GM23338 (cell line): ENCODE measurements around the gene APOB. TPM values are rescaled to one million over a fixed set of nuclear protein-coding genes. Genes with fewer than 3 reads are reported as not detected.

Source experiments
- ATAC-seq: fragments of 200-7000 bp; cut with Tn5 transposase; 3 replicates; pipeline ENCODE4 v1.9.1; 2020
- DNase-seq: peaks from one replicate; pipeline ENCODE4 v3.0.0-alpha.2; 2015; ENCODE audit warnings: low spot score
- H2AFZ ChIP-seq: fragments of 200-600 bp; sonication (generic); 2 replicates; pipeline ENCODE4 v1.8.0; 2016; ENCODE audit warnings: antibody characterized with exemption, mild to moderate bottlenecking, moderate library complexity
- H3F3A ChIP-seq: fragments of 200-600 bp; sonication (generic); replicated peaks from 2 replicates; pipeline ENCODE4 v1.8.0; 2017; ENCODE audit warnings: antibody characterized with exemption, mixed run types, low read depth
- H3K27ac ChIP-seq: fragments of 200-600 bp; sonication (generic); 2 replicates; pipeline ENCODE4 v1.6.1; 2016; ENCODE audit warnings: low read depth
- H3K27me3 ChIP-seq: fragments of 200-600 bp; sonication (generic); 2 replicates; pipeline ENCODE4 v1.8.0; 2016; ENCODE audit warnings: mild to moderate bottlenecking, mixed run types, moderate library complexity; ENCODE audit not compliant: insufficient read depth
- H3K36me3 ChIP-seq: fragments of 200-600 bp; sonication (generic); 2 replicates; pipeline ENCODE4 v1.8.0; 2016; ENCODE audit warnings: mild to moderate bottlenecking; ENCODE audit not compliant: insufficient read depth
- H3K4me1 ChIP-seq: fragments of 200-600 bp; sonication (generic); 2 replicates; pipeline ENCODE4 v1.8.0; 2016; ENCODE audit warnings: mild to moderate bottlenecking, moderate library complexity; ENCODE audit not compliant: insufficient read depth
- H3K4me2 ChIP-seq: fragments of 200-600 bp; sonication (generic); 2 replicates; pipeline ENCODE4 v1.7.1; 2017; ENCODE audit warnings: mixed run types
- H3K4me3 ChIP-seq: fragments of 200-600 bp; sonication (generic); 2 replicates; pipeline ENCODE4 v1.6.1; 2016; ENCODE audit warnings: mixed run types
- H3K79me2 ChIP-seq: fragments of 200-600 bp; sonication (generic); replicated peaks from 2 replicates; pipeline ENCODE4 v1.8.0; 2017; ENCODE audit warnings: mild to moderate bottlenecking; ENCODE audit not compliant: insufficient read depth
- H3K9me2 ChIP-seq: fragments of 200-600 bp; sonication (generic); 2 replicates; pipeline ENCODE4 v1.8.0; 2017; ENCODE audit not compliant: insufficient read depth
- H4K20me1 ChIP-seq: fragments of 200-600 bp; sonication (generic); replicated peaks from 2 replicates; pipeline ENCODE4 v1.8.0; 2017; ENCODE audit warnings: mild to moderate bottlenecking; ENCODE audit not compliant: insufficient read depth
- H3K27ac Mint-ChIP-seq: 2 replicates; pipeline ENCODE4 v1.8.0; 2020; ENCODE audit warnings: inconsistent platforms, mild to moderate bottlenecking, moderate library complexity, mixed read lengths
- H3K27me3 Mint-ChIP-seq: 3 replicates; pipeline ENCODE4 v1.8.0; 2022; ENCODE audit warnings: low read depth, mild to moderate bottlenecking, moderate library complexity, mixed read lengths, inconsistent platforms; ENCODE audit not compliant: insufficient read depth, poor library complexity
- H3K36me3 Mint-ChIP-seq: 3 replicates; pipeline ENCODE4 v1.8.0; 2021; ENCODE audit warnings: low read depth, mild to moderate bottlenecking, inconsistent platforms, moderate library complexity, mixed read lengths
- H3K4me1 Mint-ChIP-seq: 3 replicates; pipeline ENCODE4 v1.8.0; 2020; ENCODE audit warnings: mild to moderate bottlenecking, inconsistent platforms, mixed read lengths
- H3K4me3 Mint-ChIP-seq: 3 replicates; pipeline ENCODE4 v1.8.0; 2021; ENCODE audit warnings: moderate library complexity, mild to moderate bottlenecking, inconsistent platforms, mixed read lengths
- H3K9me3 Mint-ChIP-seq: 3 replicates; pipeline ENCODE4 v1.8.0; 2020; ENCODE audit warnings: moderate library complexity, mild to moderate bottlenecking, inconsistent platforms, mixed read lengths
- EZH2 ChIP-seq: fragments of 200-600 bp; sonication (generic); IDR thresholded peaks from one replicate; pipeline ENCODE4 v1.8.0; 2017; ENCODE audit warnings: antibody characterized with exemption, mild to moderate bottlenecking, low read depth; ENCODE audit not compliant: unreplicated experiment
- EZH2phosphoT487 ChIP-seq: fragments of 200-600 bp; sonication (generic); IDR thresholded peaks from one replicate; pipeline ENCODE4 v1.8.1; 2018; ENCODE audit warnings: antibody characterized with exemption; ENCODE audit not compliant: unreplicated experiment
- JUNB ChIP-seq: IDR thresholded peaks from one replicate; pipeline ENCODE4 v1.6.1; 2016; ENCODE audit warnings: antibody characterized with exemption; ENCODE audit not compliant: unreplicated experiment
- NANOG ChIP-seq: IDR thresholded peaks from 2 replicates; pipeline ENCODE4 v1.6.1; 2016; ENCODE audit warnings: antibody characterized with exemption, borderline replicate concordance
- POLR2AphosphoS5 ChIP-seq: IDR thresholded peaks from 2 replicates; pipeline ENCODE4 v1.6.1; 2016; ENCODE audit warnings: antibody characterized with exemption, low read depth
- STAT1 ChIP-seq: IDR thresholded peaks from one replicate; pipeline ENCODE4 v1.6.1; 2016; ENCODE audit warnings: antibody characterized with exemption; ENCODE audit not compliant: unreplicated experiment
- ZNF114 ChIP-seq: fragments of 250-450 bp; sonication (Bioruptor Pico); IDR thresholded peaks from 2 replicates; pipeline ENCODE4 v1.5.0; 2020; ENCODE audit warnings: mild to moderate bottlenecking, moderate library complexity
- ZNF331 ChIP-seq: fragments of 250-450 bp; sonication (Bioruptor Pico); IDR thresholded peaks from 2 replicates; pipeline ENCODE4 v1.5.0; 2020; ENCODE audit warnings: low read depth, mild to moderate bottlenecking, moderate library complexity
- polyA plus RNA-seq: library from polyadenylated mRNA; unstranded; fragments of >200 nt; fragmentation: Nextera tagmentation; extraction: Ambion mirVana; gene quantifications from 2 replicates; pipeline ENCODE4 v1.2.1, GENCODE V29; 2016
- total RNA-seq: library from RNA; depleted of rRNA; stranded (reverse); fragments of >200 nt; shearing (Covaris generic); gene quantifications from 2 replicates; pipeline ENCODE4 v1.2.3, GENCODE V29; 2014
- TF ChIP-seq, protein P1 (sequence below): fragments of 250-450 bp; sonication (Bioruptor Pico); IDR thresholded peaks from 2 replicates; pipeline ENCODE4 v1.5.0; 2020; ENCODE audit warnings: mild to moderate bottlenecking, moderate library complexity
- TF ChIP-seq, protein P2 (sequence below), 2 experiments: fragments of 200-600 bp in 1 of 2; sonication (generic) in 1 of 2; conservative IDR thresholded peaks; 2 replicates each; pipeline versions ENCODE4 v1.5.1 to v1.6.1; 2016 to 2017; ENCODE audit warnings: antibody characterized with exemption in 2 of 2, low read depth in 2 of 2, mild to moderate bottlenecking in 2 of 2, moderate library complexity in 1 of 2
- TF ChIP-seq, protein P3 (sequence below): IDR thresholded peaks from 2 replicates; pipeline ENCODE4 v1.6.1; 2016; ENCODE audit warnings: antibody characterized with exemption
- TF ChIP-seq, protein P4 (sequence below): IDR thresholded peaks from one replicate; pipeline ENCODE4 v1.6.1; 2018; ENCODE audit warnings: antibody characterized with exemption; ENCODE audit not compliant: unreplicated experiment

APOB gene
- total and polyA plus RNA-seq, 2 experiments from 2014 or later: 0.08 to 0.56 TPM

DNA sequence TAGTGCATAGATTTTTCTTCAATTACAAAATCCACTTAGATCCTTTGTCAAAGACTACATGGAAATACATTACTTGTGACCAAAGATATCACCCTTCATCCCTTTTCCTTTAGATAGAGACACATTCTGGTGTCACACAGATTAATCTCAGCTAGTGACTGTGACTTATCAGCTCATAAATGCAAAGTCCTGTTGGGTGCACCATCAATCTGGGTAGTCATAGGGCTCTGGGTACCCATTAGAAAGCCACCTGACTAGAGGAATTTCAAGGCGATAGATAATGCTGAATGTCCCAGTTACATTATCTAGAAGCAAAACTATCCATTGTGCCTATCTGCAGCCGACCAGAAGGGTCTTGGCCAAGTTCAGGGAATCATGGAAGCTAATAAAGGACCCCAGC is 2.6 kb upstream of the APOB start:
- no peak overlapping the region for H3K27ac ChIP-seq
- no peak overlapping the region; the same call in 1 of the 2 replicates for H3K4me2 ChIP-seq
- no peaks in the 10 kb centered on the region for H3F3A ChIP-seq
- H3K9me2 ChIP-seq: no peaks in the 10 kb centered on the region
- H3K27me3 ChIP-seq: peaks cover 17% of the 10 kb centered on the region
- H3K79me2 ChIP-seq: no peaks in the 10 kb centered on the region
- DNase-seq: no peak
- Mint-ChIP-seq H3K4me1 (peaks cover 32% of the 10 kb centered on the region), H3K36me3 (no peaks in the 10 kb centered on the region), H3K4me3 (no peak overlapping the region), H3K9me3 (no peaks in the 10 kb centered on the region), H3K27ac (no peak overlapping the region), H3K27me3 (peaks cover 11% of the 10 kb centered on the region)
- no peak for ATAC-seq
- H2AFZ ChIP-seq: no peak overlapping the region
- no peaks in the 10 kb centered on the region for H4K20me1 ChIP-seq
- no peak overlapping the region for H3K4me3 ChIP-seq
- H3K4me1 ChIP-seq: peaks cover 35% of the 10 kb centered on the region
- no peaks in the 10 kb centered on the region for H3K36me3 ChIP-seq
- TF ChIP-seq, protein P1, sequence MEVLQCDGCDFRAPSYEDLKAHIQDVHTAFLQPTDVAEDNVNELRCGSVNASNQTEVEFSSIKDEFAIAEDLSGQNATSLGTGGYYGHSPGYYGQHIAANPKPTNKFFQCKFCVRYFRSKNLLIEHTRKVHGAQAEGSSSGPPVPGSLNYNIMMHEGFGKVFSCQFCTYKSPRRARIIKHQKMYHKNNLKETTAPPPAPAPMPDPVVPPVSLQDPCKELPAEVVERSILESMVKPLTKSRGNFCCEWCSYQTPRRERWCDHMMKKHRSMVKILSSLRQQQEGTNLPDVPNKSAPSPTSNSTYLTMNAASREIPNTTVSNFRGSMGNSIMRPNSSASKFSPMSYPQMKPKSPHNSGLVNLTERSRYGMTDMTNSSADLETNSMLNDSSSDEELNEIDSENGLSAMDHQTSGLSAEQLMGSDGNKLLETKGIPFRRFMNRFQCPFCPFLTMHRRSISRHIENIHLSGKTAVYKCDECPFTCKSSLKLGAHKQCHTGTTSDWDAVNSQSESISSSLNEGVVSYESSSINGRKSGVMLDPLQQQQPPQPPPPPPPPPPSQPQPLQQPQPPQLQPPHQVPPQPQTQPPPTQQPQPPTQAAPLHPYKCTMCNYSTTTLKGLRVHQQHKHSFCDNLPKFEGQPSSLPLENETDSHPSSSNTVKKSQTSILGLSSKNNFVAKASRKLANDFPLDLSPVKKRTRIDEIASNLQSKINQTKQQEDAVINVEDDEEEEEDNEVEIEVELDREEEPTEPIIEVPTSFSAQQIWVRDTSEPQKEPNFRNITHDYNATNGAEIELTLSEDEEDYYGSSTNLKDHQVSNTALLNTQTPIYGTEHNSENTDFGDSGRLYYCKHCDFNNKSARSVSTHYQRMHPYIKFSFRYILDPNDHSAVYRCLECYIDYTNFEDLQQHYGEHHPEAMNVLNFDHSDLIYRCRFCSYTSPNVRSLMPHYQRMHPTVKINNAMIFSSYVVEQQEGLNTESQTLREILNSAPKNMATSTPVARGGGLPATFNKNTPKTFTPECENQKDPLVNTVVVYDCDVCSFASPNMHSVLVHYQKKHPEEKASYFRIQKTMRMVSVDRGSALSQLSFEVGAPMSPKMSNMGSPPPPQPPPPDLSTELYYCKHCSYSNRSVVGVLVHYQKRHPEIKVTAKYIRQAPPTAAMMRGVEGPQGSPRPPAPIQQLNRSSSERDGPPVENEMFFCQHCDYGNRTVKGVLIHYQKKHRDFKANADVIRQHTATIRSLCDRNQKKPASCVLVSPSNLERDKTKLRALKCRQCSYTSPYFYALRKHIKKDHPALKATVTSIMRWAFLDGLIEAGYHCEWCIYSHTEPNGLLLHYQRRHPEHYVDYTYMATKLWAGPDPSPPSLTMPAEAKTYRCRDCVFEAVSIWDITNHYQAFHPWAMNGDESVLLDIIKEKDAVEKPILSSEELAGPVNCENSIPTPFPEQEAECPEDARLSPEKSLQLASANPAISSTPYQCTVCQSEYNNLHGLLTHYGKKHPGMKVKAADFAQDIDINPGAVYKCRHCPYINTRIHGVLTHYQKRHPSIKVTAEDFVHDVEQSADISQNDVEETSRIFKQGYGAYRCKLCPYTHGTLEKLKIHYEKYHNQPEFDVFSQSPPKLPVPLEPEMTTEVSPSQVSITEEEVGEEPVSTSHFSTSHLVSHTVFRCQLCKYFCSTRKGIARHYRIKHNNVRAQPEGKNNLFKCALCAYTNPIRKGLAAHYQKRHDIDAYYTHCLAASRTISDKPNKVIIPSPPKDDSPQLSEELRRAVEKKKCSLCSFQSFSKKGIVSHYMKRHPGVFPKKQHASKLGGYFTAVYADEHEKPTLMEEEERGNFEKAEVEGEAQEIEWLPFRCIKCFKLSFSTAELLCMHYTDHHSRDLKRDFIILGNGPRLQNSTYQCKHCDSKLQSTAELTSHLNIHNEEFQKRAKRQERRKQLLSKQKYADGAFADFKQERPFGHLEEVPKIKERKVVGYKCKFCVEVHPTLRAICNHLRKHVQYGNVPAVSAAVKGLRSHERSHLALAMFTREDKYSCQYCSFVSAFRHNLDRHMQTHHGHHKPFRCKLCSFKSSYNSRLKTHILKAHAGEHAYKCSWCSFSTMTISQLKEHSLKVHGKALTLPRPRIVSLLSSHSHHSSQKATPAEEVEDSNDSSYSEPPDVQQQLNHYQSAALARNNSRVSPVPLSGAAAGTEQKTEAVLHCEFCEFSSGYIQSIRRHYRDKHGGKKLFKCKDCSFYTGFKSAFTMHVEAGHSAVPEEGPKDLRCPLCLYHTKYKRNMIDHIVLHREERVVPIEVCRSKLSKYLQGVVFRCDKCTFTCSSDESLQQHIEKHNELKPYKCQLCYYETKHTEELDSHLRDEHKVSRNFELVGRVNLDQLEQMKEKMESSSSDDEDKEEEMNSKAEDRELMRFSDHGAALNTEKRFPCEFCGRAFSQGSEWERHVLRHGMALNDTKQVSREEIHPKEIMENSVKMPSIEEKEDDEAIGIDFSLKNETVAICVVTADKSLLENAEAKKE (CRISPR knock-in tag): no peak
- TF ChIP-seq POLR2AphosphoS5 (no peak), EZH2 (no peak), ZNF331 (CRISPR knock-in tag) (no peak), EZH2phosphoT487 (no peak), NANOG (no peak), JUNB (no peak), STAT1 (no peak), ZNF114 (no peak)
- TF ChIP-seq, protein P2, sequence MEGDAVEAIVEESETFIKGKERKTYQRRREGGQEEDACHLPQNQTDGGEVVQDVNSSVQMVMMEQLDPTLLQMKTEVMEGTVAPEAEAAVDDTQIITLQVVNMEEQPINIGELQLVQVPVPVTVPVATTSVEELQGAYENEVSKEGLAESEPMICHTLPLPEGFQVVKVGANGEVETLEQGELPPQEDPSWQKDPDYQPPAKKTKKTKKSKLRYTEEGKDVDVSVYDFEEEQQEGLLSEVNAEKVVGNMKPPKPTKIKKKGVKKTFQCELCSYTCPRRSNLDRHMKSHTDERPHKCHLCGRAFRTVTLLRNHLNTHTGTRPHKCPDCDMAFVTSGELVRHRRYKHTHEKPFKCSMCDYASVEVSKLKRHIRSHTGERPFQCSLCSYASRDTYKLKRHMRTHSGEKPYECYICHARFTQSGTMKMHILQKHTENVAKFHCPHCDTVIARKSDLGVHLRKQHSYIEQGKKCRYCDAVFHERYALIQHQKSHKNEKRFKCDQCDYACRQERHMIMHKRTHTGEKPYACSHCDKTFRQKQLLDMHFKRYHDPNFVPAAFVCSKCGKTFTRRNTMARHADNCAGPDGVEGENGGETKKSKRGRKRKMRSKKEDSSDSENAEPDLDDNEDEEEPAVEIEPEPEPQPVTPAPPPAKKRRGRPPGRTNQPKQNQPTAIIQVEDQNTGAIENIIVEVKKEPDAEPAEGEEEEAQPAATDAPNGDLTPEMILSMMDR (conservative IDR thresholded peaks at IDR 0.05; ENCODE audit: low read depth in 2 of 2): no peak
- TF ChIP-seq, protein P3, sequence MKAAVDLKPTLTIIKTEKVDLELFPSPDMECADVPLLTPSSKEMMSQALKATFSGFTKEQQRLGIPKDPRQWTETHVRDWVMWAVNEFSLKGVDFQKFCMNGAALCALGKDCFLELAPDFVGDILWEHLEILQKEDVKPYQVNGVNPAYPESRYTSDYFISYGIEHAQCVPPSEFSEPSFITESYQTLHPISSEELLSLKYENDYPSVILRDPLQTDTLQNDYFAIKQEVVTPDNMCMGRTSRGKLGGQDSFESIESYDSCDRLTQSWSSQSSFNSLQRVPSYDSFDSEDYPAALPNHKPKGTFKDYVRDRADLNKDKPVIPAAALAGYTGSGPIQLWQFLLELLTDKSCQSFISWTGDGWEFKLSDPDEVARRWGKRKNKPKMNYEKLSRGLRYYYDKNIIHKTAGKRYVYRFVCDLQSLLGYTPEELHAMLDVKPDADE: no peak
- TF ChIP-seq, protein P4, sequence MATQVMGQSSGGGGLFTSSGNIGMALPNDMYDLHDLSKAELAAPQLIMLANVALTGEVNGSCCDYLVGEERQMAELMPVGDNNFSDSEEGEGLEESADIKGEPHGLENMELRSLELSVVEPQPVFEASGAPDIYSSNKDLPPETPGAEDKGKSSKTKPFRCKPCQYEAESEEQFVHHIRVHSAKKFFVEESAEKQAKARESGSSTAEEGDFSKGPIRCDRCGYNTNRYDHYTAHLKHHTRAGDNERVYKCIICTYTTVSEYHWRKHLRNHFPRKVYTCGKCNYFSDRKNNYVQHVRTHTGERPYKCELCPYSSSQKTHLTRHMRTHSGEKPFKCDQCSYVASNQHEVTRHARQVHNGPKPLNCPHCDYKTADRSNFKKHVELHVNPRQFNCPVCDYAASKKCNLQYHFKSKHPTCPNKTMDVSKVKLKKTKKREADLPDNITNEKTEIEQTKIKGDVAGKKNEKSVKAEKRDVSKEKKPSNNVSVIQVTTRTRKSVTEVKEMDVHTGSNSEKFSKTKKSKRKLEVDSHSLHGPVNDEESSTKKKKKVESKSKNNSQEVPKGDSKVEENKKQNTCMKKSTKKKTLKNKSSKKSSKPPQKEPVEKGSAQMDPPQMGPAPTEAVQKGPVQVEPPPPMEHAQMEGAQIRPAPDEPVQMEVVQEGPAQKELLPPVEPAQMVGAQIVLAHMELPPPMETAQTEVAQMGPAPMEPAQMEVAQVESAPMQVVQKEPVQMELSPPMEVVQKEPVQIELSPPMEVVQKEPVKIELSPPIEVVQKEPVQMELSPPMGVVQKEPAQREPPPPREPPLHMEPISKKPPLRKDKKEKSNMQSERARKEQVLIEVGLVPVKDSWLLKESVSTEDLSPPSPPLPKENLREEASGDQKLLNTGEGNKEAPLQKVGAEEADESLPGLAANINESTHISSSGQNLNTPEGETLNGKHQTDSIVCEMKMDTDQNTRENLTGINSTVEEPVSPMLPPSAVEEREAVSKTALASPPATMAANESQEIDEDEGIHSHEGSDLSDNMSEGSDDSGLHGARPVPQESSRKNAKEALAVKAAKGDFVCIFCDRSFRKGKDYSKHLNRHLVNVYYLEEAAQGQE: no peak
